Measurements from ENCODE around the gene WEE2.

GRCh38 chr7:141776374-141776773 lies 68.2 kb downstream of the WEE2 start, which contains the start of gene TAS2R4:
- no peak for TF ChIP-seq CTCF (IDR thresholded peaks at IDR 0.05)
- TF ChIP-seq EP300 (IDR thresholded peaks at IDR 0.05; ENCODE audit: low read depth) = no peak
- no peak for TF ChIP-seq POLR2AphosphoS5 (IDR thresholded peaks at IDR 0.05)

All from transverse colon (tissue), 4 donors.